GM19239 (cell line): ENCODE results near the gene TPO.
"Not testable (repeated sequence)": the region's sequence is repeated elsewhere in the genome, so short reads cannot be mapped to it uniquely, and the experiment has no call there.

ENCODE experiments used
- DNase-seq: peaks from one replicate; pipeline ENCODE4 v3.0.0; 2011; ENCODE audit warnings: low spot score; ENCODE audit not compliant: insufficient read length
- FAIRE-seq: peaks from 2 replicates; lab custom pipeline; 2011; peaks lifted over from hg19 to GRCh38; lab: Jason Lieb, UNC

The TPO gene

DNA sequence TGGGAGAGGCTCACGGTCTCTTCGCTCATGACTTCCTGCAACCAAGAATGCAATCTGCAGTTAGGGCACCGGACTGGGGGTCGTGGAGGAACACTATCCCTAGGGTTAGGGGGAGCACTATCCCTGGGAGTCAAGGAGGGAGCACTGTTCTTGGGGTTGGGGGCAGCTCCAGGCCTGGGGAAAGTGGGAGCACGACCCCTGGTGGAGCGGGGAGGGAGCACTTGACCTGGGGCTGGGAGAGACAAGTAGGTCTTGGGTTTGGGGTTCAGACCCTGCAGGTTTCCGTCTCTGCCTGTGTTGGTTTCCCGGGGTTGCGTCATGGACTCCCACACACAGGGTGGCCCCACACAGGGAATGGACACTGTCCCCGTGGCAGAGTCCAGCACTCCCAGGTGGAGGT, 133.6 kb downstream of the TPO start:
- no peak for DNase-seq

DNA sequence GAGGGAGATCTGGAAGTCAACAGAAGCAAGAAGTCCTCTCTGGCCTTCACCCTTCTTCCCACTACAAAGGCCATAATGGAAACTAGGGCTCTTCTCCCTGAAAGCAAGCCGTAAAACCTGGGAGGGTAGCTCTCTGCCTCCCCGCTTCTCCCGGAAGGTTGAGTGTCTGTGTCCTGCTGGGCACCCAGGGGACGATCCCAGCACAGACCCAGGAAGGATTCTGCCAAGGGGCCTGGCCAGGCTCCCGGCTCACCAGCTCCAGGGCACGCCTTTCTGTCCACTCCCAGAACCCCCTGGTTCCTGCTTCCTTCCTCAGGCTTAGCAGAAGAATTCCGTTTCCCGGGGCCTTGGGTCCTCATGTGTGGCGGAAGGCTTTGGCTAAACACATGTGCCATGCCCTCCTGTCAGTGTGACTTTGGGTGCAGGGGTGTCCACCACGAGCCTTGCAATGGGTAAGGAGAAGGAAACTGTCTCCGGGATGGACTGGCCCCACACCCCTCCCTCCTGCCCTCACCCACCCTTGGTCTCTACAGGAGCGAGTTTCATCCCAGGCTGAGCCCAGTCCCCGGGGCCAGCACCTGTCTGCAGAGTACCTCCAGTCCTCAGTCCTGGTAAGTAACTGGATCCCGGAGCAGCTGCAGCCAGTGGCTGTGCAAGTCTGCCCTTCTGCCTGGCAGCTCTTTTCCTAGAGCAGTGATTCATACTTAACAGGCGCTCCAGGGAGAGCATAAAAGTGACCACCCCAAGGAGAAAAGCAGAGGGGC, 135.8 kb downstream of the TPO start:
- DNase-seq (no peak), FAIRE-seq (no peak)

More for the DNA sequence above, 133.6 kb downstream of the TPO start:
- FAIRE-seq = no peak

DNA sequence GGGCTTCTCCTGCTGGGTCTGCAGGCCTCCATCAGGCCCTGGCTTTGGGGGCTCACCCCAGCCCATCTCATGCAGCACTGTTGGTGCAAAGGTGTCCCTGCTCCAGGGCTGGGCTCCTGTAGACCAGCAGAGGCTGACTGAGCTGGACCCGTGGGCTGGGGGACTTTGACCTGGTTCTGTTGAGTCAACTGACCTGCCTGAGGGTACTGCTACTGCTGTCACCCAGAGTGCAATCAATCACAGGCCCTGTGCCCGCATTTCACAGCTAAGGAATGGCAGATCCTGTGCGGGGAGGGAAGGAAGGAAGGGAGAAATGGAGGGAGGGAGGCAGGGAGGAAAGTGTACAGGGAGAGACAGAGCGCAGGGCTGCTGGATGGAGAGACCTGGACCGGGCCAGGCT, 136.8 kb downstream of the TPO start:
- DNase-seq (no peak), FAIRE-seq (no peak)

DNA sequence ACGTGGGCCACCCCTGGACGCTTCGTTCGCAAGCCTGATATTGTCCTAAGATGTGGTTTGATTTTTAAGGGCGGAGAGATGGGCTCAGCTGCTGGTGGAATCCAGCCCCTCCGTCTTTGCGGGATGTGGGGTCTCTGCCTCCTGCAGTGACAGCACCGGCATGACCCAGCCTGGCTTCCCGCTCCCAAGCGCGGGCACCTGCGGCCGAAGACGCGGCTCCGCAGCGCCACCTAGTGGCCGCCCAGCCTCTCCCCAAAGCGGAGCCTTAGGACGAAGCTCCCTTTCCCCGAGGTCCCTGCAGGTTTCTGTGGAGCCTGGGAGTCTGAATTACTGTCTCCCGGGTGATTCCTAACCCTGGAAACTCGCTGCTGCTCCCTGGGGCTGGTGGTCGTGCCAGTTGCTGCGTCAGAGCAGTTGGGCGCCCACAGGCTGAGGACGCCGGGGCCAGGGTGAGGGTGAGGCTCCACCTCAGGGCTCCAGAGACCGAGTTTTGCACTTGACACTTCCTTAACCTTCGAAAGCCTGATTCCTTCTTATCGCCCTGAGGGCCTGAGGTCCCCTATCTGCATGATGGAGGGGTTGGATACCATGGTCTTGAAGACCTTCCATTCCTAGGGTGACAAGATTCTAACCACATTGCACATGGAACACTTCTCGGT, 137.5 kb downstream of the TPO start:
- no peak for FAIRE-seq
- DNase-seq = peak; percentile 85

DNA sequence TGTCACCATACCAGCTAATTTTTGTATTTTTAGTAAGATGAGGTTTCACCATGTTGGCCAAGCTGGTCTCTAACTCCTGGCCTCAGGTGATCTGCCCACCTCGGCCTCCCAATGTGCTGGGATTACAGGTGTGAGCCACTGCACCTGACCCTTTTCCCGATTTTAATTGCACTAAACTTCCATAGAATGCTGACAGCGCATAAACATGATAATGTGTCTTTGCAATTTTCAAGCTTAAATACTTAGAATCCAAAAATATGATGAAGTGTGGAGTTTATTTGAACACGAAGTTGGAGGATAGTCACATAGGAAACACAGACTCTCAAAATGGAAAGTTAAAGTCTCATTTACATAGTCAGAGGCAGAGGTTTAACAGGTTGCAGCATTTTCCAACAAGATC, 138.6 kb downstream of the TPO start:
- FAIRE-seq (no peak), DNase-seq (no peak)

DNA sequence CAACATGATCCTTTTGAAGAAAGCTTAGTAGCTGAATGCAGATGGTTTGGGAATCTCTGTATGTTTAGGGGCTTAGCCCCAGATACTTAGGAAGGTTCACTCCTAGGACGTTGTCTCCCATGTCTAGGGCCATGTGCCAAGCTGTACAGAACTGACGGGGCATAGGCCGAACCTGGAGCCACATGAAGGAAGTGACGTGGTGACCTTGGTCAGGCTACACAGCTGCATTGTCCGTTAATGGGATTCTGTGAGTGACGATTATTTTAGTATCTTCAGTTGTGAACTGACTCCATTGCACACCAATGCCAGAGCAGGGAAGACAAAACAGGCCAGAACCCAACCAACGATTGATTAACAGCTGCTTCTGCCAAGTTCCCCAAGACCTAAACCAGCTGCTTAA, 139.3 kb downstream of the TPO start:
- DNase-seq (no peak), FAIRE-seq (no peak)

DNA sequence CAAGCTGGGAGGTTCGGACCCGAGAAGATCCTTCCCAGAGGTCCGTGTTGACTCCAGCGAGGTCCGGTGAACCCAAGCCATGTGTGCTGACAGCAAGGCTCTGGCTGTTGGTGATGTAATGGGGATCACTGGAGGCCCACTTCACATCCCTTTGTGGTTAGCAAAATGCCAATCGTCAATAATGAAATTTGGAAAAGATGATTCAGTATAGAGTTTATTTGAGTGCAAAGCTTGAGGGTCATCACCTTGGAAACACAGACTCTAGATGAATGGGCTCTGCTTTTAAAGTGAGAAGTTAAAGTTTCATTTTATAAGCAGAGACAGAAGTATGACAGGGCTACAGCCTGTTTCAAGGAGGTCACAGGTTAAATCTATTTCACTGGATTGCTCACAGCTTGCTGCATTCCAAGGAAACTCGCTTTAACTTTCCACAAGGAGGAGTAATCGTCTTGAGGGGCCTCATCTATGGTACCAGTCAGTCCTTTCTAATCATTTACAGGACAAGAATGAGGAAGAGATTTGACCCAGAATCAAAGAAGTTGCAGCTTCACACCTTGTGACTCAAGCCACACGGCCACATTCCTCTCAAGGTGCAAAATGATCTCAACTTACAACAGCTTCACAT, 140.5 kb downstream of the TPO start:
- no peak for DNase-seq

DNA sequence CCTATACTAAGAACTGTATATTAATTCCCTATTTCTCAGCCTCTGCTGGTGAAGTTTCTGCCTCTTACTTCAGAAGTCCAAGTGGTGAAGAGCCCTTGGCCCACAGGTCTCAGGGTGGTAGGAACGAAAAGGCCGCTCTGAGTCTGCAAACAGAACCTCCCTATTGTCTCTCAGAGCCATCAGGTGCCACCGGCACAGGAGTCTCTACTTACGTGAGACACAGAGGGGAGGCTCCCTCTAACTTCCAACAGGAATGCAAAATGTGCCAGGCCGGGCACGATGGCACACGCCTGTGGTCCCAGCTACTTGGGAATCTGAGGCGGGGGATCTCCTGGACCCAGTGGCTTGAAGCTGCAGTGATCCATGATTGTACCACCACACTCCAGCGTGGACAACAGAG, 143.0 kb downstream of the TPO start:
- DNase-seq (no peak), FAIRE-seq (no peak)

More for the DNA sequence above, 140.5 kb downstream of the TPO start:
- FAIRE-seq = no peak

DNA sequence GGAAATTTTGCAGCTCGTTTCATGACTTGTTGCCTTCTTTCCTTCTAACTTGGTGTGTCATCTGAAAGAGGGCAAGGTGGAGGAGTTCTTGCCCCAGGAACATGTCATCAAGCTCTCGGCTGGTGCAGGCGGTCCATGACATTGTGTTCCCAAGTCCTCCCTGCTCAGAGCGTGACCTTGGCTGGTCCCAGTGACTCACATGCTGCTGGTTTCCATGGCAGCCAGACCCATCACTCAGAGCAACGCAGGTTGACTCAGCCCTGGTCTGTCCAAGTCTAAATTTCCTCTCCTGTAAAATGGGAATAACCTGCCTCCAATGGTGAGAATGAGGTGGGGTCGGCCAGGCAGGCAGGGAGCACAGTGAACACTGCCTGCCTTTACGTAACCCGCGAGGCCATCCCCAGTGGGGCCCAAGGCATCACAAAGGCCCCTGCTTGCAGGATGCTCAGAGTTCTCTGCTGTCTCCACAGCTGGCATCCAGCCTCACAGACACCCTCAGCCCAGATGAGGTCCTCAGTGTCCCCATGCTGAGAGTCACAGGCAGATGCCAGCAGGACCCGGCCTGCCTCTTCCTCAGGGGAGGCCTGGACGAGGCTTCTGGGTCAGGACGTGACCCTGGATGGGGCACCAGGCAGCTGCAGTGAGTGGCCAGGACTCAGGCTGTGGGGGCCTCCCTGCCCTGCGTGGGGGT, 143.7 kb downstream of the TPO start:
- no peak for FAIRE-seq
- DNase-seq = no peak

DNA sequence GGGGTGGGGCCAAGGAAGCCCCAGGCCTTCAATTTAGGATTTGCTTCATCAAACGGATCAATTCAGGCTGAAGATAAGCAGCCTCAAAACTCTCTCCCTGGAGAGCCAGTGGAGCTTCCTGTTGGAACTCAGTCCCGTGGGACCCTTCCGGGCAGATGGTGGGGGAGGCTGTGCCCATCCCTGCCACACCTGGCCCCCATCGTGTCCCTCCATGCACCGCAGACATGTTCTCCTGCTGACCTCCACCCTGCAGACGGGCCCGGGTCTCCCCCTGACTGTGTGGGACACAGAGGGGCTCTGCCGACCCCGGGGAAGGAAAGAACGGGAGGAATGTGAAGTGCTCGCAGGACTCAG, 144.2 kb downstream of the TPO start:
- no peak for FAIRE-seq
- no peak for DNase-seq

DNA sequence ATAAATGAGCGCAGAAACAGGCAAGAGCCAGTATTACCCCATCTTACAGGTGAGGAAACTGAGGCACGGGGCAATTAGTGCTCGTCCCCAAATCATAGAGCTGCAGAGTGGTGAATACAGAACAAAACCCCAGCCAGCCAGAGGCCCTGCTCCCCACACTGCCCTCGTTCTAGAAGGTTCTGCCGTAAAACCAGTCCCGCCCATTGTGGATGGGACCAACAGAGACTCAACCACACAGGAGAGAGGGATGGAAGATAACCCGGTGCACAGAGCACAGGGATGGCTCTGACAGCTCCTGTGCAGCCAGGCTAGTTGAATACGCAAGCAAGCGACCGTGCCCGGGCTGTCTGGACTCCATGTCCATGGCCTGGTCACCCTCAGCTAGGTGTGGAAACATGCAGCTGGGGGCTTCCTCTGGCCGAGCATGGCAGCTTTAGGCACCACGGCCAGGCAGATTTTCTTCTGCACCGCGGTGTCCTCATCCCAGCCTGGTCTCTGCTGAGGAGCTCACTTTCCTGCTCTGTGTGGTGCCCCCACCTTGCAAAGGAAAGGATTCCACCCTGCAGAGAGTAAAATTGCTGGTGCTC, 146.4 kb downstream of the TPO start:
- FAIRE-seq (no peak), DNase-seq (no peak)

DNA sequence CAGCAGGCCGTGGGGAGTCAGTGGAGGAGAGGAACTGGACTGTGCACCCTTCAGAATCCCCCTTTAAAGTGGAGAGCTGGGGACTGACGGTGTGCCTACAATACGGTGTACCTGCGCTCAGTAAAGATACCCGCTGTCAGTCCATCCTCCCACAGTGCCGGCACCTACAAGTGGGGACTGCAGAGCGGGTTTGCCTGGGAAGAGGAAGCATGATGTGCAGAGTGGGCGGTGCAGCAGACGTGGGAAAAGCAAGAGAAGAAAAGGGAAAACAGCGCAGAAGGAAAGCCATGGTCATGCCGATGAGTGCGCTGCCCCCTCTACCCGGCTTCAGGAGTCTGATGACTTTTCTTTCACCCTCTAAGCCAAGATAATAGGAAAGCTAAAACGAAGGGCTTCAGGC, 148.0 kb downstream of the TPO start:
- FAIRE-seq = no peak

DNA sequence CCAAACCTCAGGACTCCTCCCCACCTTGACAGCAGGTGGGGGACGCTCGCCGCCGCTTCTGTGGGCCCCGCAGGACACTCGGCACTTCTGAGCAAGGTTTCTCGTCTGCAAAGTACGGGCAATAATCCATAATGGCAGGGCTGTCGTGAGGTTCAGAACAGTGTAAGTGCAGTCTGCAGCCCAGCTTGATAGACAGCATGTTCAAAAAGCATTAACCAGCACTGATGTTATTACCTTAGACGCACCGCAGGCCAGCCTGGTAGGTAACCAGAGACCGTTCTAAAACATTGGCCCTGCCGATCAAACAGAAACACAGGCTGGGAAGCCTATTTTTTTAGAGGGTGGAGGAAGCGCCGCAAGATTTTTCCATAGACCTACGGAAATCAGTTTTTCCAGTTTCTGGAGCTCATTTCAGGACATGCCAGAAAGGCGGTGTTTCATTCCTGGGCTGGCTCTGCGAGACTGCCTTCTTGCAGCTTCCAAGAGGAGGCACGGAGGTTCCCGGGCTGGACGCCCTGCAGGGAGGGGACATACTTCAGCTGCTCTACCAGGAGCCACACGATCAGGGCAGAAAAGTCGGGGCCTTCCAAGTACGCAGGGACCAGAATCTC, 148.7 kb downstream of the TPO start:
- DNase-seq (no peak), FAIRE-seq (no peak)

More for the DNA sequence above, 148.0 kb downstream of the TPO start:
- DNase-seq = no peak

DNA sequence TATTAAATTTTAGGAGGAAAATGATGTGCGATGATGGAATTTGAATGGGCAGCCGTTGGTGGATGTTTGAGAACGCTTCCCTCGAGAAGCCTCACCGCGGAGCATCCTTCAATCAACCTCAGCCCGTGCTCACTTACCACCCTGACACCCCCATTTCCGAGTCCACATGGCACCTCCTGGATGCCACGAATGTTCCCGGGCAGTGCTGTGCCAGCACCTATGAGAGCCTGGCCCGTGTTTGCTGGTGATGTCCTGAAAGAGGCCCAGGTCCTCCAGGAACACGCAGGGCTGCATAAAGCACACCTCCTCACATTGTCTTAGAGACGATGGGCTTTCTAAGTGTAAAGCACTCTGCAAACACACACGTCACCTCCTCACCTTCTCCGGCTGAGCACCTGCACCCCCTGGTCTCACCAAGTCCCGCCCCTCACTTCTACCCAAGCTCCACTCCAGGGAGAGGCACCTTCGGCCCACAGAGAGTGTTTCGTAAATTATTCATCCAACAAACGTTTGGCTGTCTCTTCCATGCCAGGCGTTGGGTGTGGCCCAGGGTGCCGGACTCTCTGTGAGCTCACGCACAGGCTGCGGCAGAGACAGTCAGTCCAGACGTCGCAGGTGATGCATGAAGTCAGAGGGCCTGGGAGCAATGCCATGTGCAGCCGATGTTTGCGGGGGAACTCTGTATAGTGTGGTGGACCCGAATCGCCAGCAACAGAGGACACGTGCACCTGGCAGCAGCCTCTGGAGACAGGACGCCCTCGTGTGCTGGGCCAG, 150.0 kb downstream of the TPO start:
- no peak for FAIRE-seq
- no peak for DNase-seq

DNA sequence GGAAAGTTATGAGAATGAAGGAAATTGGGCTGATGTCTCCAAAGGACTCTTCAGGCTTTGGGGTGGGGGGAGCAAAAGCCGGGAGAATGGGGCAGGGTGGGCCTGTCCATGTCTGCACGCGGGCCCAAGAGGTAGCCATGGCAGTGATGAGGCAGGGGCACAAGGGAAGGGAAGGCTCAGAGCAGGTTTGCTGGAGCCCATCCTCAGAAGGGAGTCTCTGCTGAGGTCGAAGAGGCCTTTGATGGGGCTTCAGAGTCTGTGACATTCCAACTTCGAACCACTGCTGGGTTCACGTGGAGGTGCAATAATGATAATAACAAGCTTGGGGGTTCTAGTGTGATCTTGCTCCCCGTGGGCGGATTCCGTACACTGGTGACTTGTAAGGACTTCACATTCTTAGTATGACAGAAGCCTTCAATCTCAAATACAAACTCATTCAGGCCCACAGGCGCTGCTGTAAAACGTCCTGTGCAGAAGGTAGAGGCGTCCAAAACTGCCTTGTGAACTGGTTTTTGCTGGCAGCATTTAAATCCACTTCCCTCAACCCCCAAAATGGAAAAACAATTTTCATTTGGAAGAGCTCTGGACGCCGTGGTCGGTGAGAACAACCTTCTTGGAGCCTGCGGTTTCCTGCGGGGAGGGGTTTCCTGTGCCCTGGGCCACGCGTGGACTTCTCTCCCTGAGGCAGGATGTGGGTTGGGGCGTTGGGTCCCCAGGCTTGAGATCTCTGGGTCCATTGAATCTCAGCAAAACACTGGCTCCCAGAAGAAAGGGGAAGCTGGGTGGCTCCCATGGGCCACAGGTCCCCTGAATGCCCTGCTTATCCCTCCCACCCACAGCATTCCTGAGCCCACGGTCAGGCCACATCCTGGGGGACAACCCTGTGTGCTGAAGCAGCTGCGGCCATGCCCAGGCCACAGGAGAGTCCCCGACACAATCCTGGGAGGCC, 151.0 kb downstream of the TPO start:
- FAIRE-seq = no peak
- no peak for DNase-seq

DNA sequence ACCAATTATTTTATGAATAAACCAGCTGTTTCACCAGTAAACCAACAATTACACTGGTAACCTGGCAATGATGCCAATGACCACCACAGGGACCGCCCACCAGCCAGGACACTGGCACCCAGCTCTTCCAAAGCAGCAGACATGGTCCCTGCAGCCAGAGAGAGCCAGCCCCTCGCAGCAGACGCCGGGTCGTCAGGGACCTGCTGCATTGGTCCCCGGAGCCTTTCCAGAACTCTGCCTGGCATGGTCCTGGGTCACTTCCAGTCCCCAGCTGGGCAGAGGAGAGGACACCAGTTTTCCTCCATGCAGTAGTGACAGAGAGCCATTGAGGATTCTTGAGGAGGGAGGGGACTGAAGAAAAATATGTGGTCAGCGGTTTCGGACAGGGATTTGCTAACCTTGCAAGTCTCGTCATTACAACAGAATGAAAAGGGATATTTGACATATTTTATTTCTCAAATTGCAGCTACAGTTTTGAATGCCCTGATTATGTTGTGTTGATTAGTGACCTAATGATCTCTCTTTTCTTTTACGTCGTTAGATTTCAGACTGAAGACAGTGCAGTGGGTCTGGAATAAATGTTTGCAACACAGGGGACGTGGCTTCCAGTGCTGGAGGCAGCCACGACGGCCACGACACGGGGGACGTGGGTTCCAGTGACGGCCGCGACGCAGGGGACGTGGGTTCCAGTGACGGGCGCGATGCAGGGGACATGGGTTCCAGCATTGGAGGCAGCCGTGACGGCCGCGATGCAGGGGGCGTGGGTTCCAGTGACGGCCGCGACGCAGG, 154.5 kb downstream of the TPO start:
- DNase-seq (no peak), FAIRE-seq (no peak)

DNA sequence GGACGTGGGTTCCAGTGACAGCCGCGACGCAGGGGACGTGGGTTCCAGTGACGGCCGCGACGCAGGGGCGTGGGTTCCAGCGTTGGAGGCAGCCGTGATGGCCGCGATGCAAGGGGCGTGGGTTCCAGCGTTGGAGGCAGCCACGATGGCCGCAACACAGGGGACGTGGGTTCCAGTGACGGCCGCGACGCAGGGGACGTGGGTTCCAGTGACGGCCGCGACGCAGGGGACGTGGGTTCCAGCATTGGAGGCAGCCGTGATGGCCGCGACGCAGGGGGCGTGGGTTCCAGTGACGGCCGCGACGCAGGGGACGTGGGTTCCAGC, 155.0 kb downstream of the TPO start:
- not testable (repeated sequence) for FAIRE-seq, DNase-seq
